Effector memory CD4-positive, alpha-beta T cell (primary cell): Measurements from ENCODE around the gene HEATR5B.

Source experiments
- DNase-seq, 3 donors: peaks; one replicate each; pipeline ENCODE4 v3.0.0-alpha.2; 2020
- H3K27ac ChIP-seq: 2 replicates; pipeline ENCODE4 v1.7.0; 2013; ENCODE audit warnings: mild to moderate bottlenecking, low read length, moderate library complexity; ENCODE audit not compliant: insufficient read depth, poor library complexity, severe bottlenecking
- H3K27me3 ChIP-seq: replicated peaks from 2 replicates; pipeline ENCODE4 v1.7.0; 2013; ENCODE audit warnings: mild to moderate bottlenecking, low read length; ENCODE audit not compliant: insufficient read depth, control insufficient read depth, poor library complexity, severe bottlenecking
- H3K36me3 ChIP-seq: 2 replicates; pipeline ENCODE4 v1.7.0; 2013; ENCODE audit warnings: mild to moderate bottlenecking, low read length, moderate library complexity; ENCODE audit not compliant: control insufficient read depth, insufficient read depth
- H3K4me1 ChIP-seq: 2 replicates; pipeline ENCODE4 v1.7.0; 2013; ENCODE audit warnings: low read length, mild to moderate bottlenecking; ENCODE audit not compliant: control insufficient read depth, insufficient read depth, poor library complexity, severe bottlenecking
- H3K4me3 ChIP-seq: 2 replicates; pipeline ENCODE4 v1.7.0; 2013; ENCODE audit warnings: low read length, low read depth, mild to moderate bottlenecking; ENCODE audit not compliant: insufficient read depth, poor library complexity, severe bottlenecking
- H3K9me3 ChIP-seq: 2 replicates; pipeline ENCODE4 v1.7.0; 2013; ENCODE audit warnings: mild to moderate bottlenecking, low read length, moderate library complexity; ENCODE audit not compliant: control insufficient read depth

Gene HEATR5B

GRCh38 chr2:37104178-37104577, 20.0 kb upstream of the HEATR5B start:
- no peaks in the 10 kb centered on the region for H3K9me3 ChIP-seq
- peaks cover 56% of the 10 kb centered on the region for H3K36me3 ChIP-seq

DNA sequence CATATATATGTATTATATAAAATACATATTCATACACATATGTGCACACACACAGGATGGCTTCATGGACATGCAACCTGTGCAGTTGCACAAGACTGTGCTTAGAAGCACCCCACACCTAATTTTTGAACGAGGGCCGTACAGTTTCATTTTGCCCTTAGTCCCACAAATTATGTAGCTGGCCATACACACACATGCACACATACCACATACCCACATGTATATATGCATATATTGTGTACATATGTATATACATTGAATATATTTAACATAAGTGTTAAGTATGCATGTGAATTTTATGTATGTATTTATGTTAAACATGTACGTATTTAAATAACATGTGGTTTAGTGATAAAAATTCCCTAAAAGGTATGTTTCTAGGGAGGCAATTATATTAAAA, 18.4 kb upstream of the HEATR5B start:
- no peak overlapping the region for H3K4me3 ChIP-seq
- no peaks in the 10 kb centered on the region for H3K9me3 ChIP-seq
- H3K27me3 ChIP-seq: no peaks in the 10 kb centered on the region
- H3K36me3 ChIP-seq: peaks cover 52% of the 10 kb centered on the region
- H3K4me1 ChIP-seq: no peaks in the 10 kb centered on the region
- no peak for DNase-seq
- no peak overlapping the region for H3K27ac ChIP-seq

More at GRCh38 chr2:37104178-37104577, 20.0 kb upstream of the HEATR5B start:
- Histone ChIP-seq H3K4me1 (no peaks in the 10 kb centered on the region), H3K27ac (no peak overlapping the region), H3K4me3 (no peak overlapping the region), H3K27me3 (no peaks in the 10 kb centered on the region)
- DNase-seq: no peak

- Histone ChIP-seq H3K27me3 (no peaks in the 10 kb centered on the region), H3K4me1 (no peaks in the 10 kb centered on the region), H3K27ac (no peak overlapping the region), H3K4me3 (no peak overlapping the region), H3K9me3 (no peaks in the 10 kb centered on the region), H3K36me3 (peaks cover 42% of the 10 kb centered on the region)
- DNase-seq: no peak
Measured at GRCh38 chr2:37100054-37100453, 15.9 kb upstream of the HEATR5B start.

DNA sequence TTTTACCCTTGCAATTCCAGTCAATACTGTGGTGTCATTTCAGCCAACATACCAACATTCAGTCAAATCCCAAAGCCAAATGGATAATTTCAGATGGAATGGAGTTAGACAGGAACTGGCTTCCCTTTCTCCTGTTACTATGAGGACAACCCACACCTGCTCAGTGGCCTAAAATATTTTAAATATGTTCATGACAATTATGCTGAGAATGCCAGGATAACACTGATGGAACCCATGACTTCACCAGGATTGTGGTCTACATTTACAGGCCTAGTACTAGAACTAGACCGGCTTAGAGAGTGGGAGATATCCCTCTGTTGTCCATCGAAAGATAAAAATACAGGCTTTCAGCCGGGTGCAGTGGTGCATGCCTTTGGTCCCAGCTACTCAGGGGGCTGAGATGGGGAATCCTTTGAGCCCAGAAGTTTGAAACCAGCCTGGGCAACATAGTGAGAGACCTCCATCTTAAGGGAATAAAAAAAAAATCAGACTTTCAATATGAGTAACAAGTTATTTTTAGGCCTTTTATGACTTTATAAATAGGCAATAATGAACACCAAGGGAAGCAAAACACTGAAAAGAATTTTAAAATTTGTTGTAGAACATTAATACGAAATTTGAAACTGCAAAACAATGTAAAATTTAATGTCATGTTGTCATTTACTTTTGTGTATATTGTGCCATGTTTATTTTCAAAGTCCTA, 14.4 kb upstream of the HEATR5B start:
- no peak overlapping the region for H3K27ac ChIP-seq
- no peak overlapping the region for H3K4me3 ChIP-seq
- H3K4me1 ChIP-seq: no peaks in the 10 kb centered on the region
- no peaks in the 10 kb centered on the region for H3K9me3 ChIP-seq
- no peak for DNase-seq
- H3K36me3 ChIP-seq: peaks cover 55% of the 10 kb centered on the region
- H3K27me3 ChIP-seq: no peaks in the 10 kb centered on the region

- no peak overlapping the region for H3K4me3 ChIP-seq
- H3K27me3 ChIP-seq: no peaks in the 10 kb centered on the region
- H3K4me1 ChIP-seq: no peaks in the 10 kb centered on the region
- H3K36me3 ChIP-seq: peaks cover 59% of the 10 kb centered on the region
- no peak for DNase-seq
- no peak overlapping the region for H3K27ac ChIP-seq
- H3K9me3 ChIP-seq: no peaks in the 10 kb centered on the region
Measured at GRCh38 chr2:37096568-37096967, 12.4 kb upstream of the HEATR5B start.

- no peaks in the 10 kb centered on the region for H3K4me1 ChIP-seq
- H3K9me3 ChIP-seq: no peaks in the 10 kb centered on the region
- no peak for DNase-seq
- H3K36me3 ChIP-seq: peaks cover 40% of the 10 kb centered on the region
- no peak overlapping the region for H3K4me3 ChIP-seq
- H3K27ac ChIP-seq: no peak overlapping the region
- no peaks in the 10 kb centered on the region for H3K27me3 ChIP-seq
Measured at GRCh38 chr2:37091873-37092272, 7.7 kb upstream of the HEATR5B start.

DNA sequence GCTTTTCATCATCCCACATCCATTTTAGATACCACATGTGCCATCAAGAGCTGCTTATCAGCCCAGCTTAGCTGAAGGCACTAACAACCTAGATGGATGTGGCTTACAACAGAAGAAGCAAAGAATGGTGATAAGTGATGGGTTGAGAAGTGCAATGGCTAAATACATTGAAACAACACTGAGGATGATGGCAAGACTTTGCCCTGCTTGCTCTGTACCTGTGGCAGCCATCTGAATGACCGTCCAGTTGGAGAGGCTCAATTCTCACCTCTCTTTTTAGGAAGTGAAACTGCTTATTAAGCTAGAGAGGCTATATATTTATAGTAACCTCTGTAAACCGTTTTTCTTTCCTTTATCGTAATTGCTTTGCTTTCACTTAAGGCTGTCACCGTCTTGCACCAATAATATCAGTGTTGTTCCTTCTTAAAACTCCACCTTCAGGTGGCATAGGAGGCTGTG, 5.9 kb upstream of the HEATR5B start:
- no peaks in the 10 kb centered on the region for H3K9me3 ChIP-seq
- H3K4me1 ChIP-seq: peaks cover 5% of the 10 kb centered on the region
- no peak overlapping the region for H3K27ac ChIP-seq
- no peaks in the 10 kb centered on the region for H3K27me3 ChIP-seq
- DNase-seq: no peak
- H3K4me3 ChIP-seq: no peak overlapping the region
- peaks cover 37% of the 10 kb centered on the region for H3K36me3 ChIP-seq

- Histone ChIP-seq H3K9me3 (no peaks in the 10 kb centered on the region), H3K4me3 (no peak overlapping the region), H3K4me1 (peaks cover 20% of the 10 kb centered on the region), H3K27ac (peak overlapping the region; percentile 1), H3K36me3 (peaks cover 14% of the 10 kb centered on the region), H3K27me3 (no peaks in the 10 kb centered on the region)
- DNase-seq: no peak
Measured at GRCh38 chr2:37085731-37086147, 1.6 kb upstream of the HEATR5B start.

- H3K4me1 ChIP-seq: peaks cover 30% of the 10 kb centered on the region
Measured at GRCh38 chr2:37084797-37085196, 625 bp upstream of the HEATR5B start.

GRCh38 chr2:37080689-37081088, 3.5 kb downstream of the HEATR5B start:
- Histone ChIP-seq H3K36me3 (peaks cover 5% of the 10 kb centered on the region), H3K4me3 (peak overlapping the region; percentile 8), H3K27ac (peak overlapping the region; percentile 44), H3K27me3 (no peaks in the 10 kb centered on the region), H3K9me3 (no peaks in the 10 kb centered on the region), H3K4me1 (peaks cover 32% of the 10 kb centered on the region)
- DNase-seq: no peak

More at GRCh38 chr2:37084797-37085196, 625 bp upstream of the HEATR5B start:
- Histone ChIP-seq H3K9me3 (no peaks in the 10 kb centered on the region), H3K36me3 (peaks cover 8% of the 10 kb centered on the region), H3K27ac (peak overlapping the region; percentile 85), H3K4me3 (peak overlapping the region; percentile 86), H3K27me3 (no peaks in the 10 kb centered on the region)
- DNase-seq: no peak
